Transverse colon (tissue), 4 donors: ENCODE results near the gene CDIPT. TPM values are rescaled to one million over a fixed set of nuclear protein-coding genes. Genes with fewer than 3 reads are reported as not detected.
A peak's percentile ranks its signal among the peaks of the same experiment; 100 is the strongest.

Source experiments
- DNase-seq: peaks from one replicate; pipeline ENCODE4 v3.0.0-alpha.2; 2019
- H3K27ac ChIP-seq, 4 donors: fragments of 200-600 bp; sonication (generic); 2 replicates each; pipeline ENCODE4 v1.5.1; 2016 to 2018; ENCODE audit warnings: inconsistent platforms in 4 of 4
- H3K27me3 ChIP-seq: fragments of 200-600 bp; sonication (generic); 2 replicates; pipeline ENCODE4 v1.5.1; 2017; ENCODE audit warnings: inconsistent platforms
- H3K36me3 ChIP-seq, 4 donors: fragments of 200-600 bp; sonication (generic); 2 replicates each; pipeline ENCODE4 v1.5.1; 2017 to 2019; ENCODE audit warnings: inconsistent platforms in 4 of 4
- H3K4me1 ChIP-seq, 4 donors: fragments of 200-600 bp; sonication (generic); 2 replicates each; pipeline ENCODE4 v1.5.1; 2017 to 2020; ENCODE audit warnings: inconsistent platforms in 4 of 4
- H3K4me3 ChIP-seq, 4 donors: fragments of 200-600 bp; sonication (generic); 1 replicate in 1 of 4; 2 replicates in 3 of 4; pipeline versions ENCODE4 v1.5.1 to v1.6.1; 2017 to 2019; ENCODE audit warnings: inconsistent platforms in 4 of 4
- H3K9me3 ChIP-seq, 2 donors: fragments of 200-600 bp; sonication (generic); 2 replicates each; pipeline ENCODE4 v1.5.1; 2017 to 2019; ENCODE audit warnings: inconsistent platforms in 2 of 2
- CTCF ChIP-seq, 5 experiments: fragments of 200-600 bp in 3 of 5; fragments of 450-650 bp in 2 of 5; sonication (generic) in 3 of 5; IDR thresholded peaks; 1 replicate in 2 of 5; 2 replicates in 3 of 5; pipeline ENCODE4 v1.5.1; 2016 to 2017; ENCODE audit warnings: antibody characterized with exemption in 5 of 5, inconsistent platforms in 3 of 5, mild to moderate bottlenecking in 2 of 5, moderate library complexity in 1 of 5
- EP300 ChIP-seq: sonication (generic); formaldehyde crosslinking; IDR thresholded peaks from one replicate; pipeline ENCODE4 v1.6.1; 2017; ENCODE audit warnings: antibody characterized with exemption, low read depth
- POLR2A ChIP-seq: fragments of 450-650 bp; IDR thresholded peaks from one replicate; pipeline ENCODE4 v1.6.1; 2016; ENCODE audit warnings: antibody characterized with exemption, mild to moderate bottlenecking, moderate library complexity
- POLR2AphosphoS5 ChIP-seq, 3 donors: sonication (generic); formaldehyde crosslinking; IDR thresholded peaks; one replicate each; pipeline ENCODE4 v1.6.1; 2016; ENCODE audit warnings: antibody characterized with exemption in 3 of 3
- WGBS, 2 donors: methylation state at CpG; one replicate each; pipeline ENCODE4 v1.1.5; 2018; ENCODE audit warnings: low coverage in 1 of 2; 5-methylcytosine and 5-hydroxymethylcytosine counted together
- in situ Hi-C, 4 donors: fragments of 200-750 bp; cut with MboI; loops; one replicate each; pipeline versions ENCODE4 v1.15.0 to v1.15.1; 2017; ENCODE audit warnings: low sequenced_read_pairs in 3 of 4, low pct_ligation_motif_present in 1 of 4, low pct_unique_long_range_greater_than_20kb in 1 of 4
- intact Hi-C: fragments of 100-400 bp; cut with DNase I; formaldehyde crosslinking; loops from one replicate; pipeline ENCODE4 v1.15.1; 2023; ENCODE audit warnings: low total_unique reads
- small RNA-seq, 4 donors: library from RNA; depleted of rRNA; stranded (forward); fragments of <200 nt; gene quantifications; one replicate each; pipeline ENCODE3, GENCODE V24; 2016
- total RNA-seq, 4 donors: library from RNA; depleted of rRNA; stranded (reverse); fragments of >200 nt; gene quantifications; one replicate each; pipeline ENCODE4 v1.1.0, GENCODE V29; 2016

The CDIPT gene
- total RNA-seq, 4 donors from 2014 or later: 58.5 to 139 (median 94.5) TPM

- peaks cover 42 to 77% (median 61%) of the 10 kb centered on the region in 4 donors for H3K4me1 ChIP-seq
- intact Hi-C loops: no loop called here
- TF ChIP-seq POLR2A (no peak), POLR2AphosphoS5 (IDR thresholded peaks at IDR 0.05) (no peak), CTCF (IDR thresholded peaks at IDR 0.05) (no peak), EP300 (no peak)
- peak overlapping the region in 2 of 4 donors; percentile 63 to 71 for H3K4me3 ChIP-seq
- 78% methylated on average over 13 of the region's 31 CpGs; no CpG with 5 or more reads in 1 of the 2 donors for WGBS, 2 donors
- no peaks in the 10 kb centered on the region for H3K9me3 ChIP-seq
- peak overlapping the region; percentile 93 to 98 (median 96) for H3K27ac ChIP-seq
- H3K27me3 ChIP-seq: no peaks in the 10 kb centered on the region
- DNase-seq: no peak
- in situ Hi-C loops: no loop called here
- no peaks in the 10 kb centered on the region for H3K36me3 ChIP-seq
These were observed 53.8 kb downstream of the CDIPT start for GRCh38 chr16:29809031-29809747.

Small RNA genes within 50 kb of the gene (small RNA-seq; reads per million reads assigned to genes)
- gene AC009133.6: 0 reads per million in 4 donors
- gene AC120114.4: 0 reads per million in 4 donors

Other genes starting within 250 kb of the CDIPT start
- gene SPN, start 200.0 kb downstream of the CDIPT start, total RNA-seq: 1 to 10 TPM in 2 of 4 donors, under 1 TPM in 2; 0.20 to 3.7 (median 1.1) TPM
- gene QPRT, start 184.0 kb downstream of the CDIPT start, total RNA-seq: 10 to 100 TPM; 14.3 to 65.8 (median 26.3) TPM
- gene C16orf54, start 117.2 kb downstream of the CDIPT start, total RNA-seq: 1 to 10 TPM in 3 of 4 donors, not detected in 1; 3.0 to 8.2 (median 3.8) TPM
- gene ZG16, start 85.0 kb downstream of the CDIPT start, total RNA-seq: 1,000 to 10,000 TPM in 1 of 4 donors, 100 to 1,000 TPM in 1, 10 to 100 TPM in 2; 73.4 to 1,268 (median 104) TPM
- gene KIF22, start 72.5 kb downstream of the CDIPT start, total RNA-seq: 100 to 1,000 TPM in 1 of 4 donors, 10 to 100 TPM in 3; 37.6 to 159 (median 59.5) TPM
- 100 to 1,000 TPM; 170 to 292 (median 233) TPM for gene MAZ, start 56.7 kb downstream of the CDIPT start, total RNA-seq
- gene PRRT2, start 51.0 kb downstream of the CDIPT start, total RNA-seq: 1 to 10 TPM in 3 of 4 donors, not detected in 1; 1.4 to 6.0 (median 1.9) TPM
- gene PAGR1, start 47.1 kb downstream of the CDIPT start, total RNA-seq: 10 to 100 TPM; 28.8 to 47.5 (median 32.3) TPM
- 100 to 1,000 TPM; 483 to 654 (median 553) TPM for gene MVP, start 42.8 kb downstream of the CDIPT start, total RNA-seq
- 1 to 10 TPM; 2.0 to 9.7 (median 6.3) TPM for gene SEZ6L2, start 36.3 kb upstream of the CDIPT start, total RNA-seq
- gene ASPHD1, start 37.3 kb upstream of the CDIPT start, total RNA-seq: 1 to 10 TPM in 2 of 4 donors, under 1 TPM in 1, not detected in 1; 0.40 to 1.2 (median 1.1) TPM
- 100 to 1,000 TPM in 1 of 4 donors, 10 to 100 TPM in 3; 40.3 to 110 (median 57.4) TPM for gene KCTD13, start 63.0 kb upstream of the CDIPT start, total RNA-seq
- 100 to 1,000 TPM; 149 to 210 (median 158) TPM for gene TMEM219, start 98.9 kb upstream of the CDIPT start, total RNA-seq
- gene TAOK2, start 110.6 kb upstream of the CDIPT start, total RNA-seq: 100 to 1,000 TPM in 1 of 4 donors, 10 to 100 TPM in 3; 54.6 to 103 (median 68.1) TPM
- gene HIRIP3, start 132.4 kb upstream of the CDIPT start, total RNA-seq: 10 to 100 TPM in 2 of 4 donors, 1 to 10 TPM in 2; 1.8 to 11.7 (median 8.8) TPM
- gene INO80E, start 133.0 kb upstream of the CDIPT start, total RNA-seq: 10 to 100 TPM; 65.6 to 94.3 (median 73.0) TPM
- gene DOC2A, start 147.8 kb upstream of the CDIPT start, total RNA-seq: 10 to 100 TPM in 1 of 4 donors, 1 to 10 TPM in 3; 7.2 to 28.8 (median 9.7) TPM
- gene C16orf92, start 160.0 kb upstream of the CDIPT start, total RNA-seq: not detected
- not detected for gene TLCD3B, start 168.0 kb upstream of the CDIPT start, total RNA-seq
- gene ALDOA, start 202.5 kb upstream of the CDIPT start, total RNA-seq: 1,000 to 10,000 TPM in 2 of 4 donors, 100 to 1,000 TPM in 2; 778 to 1,392 (median 1,174) TPM
- gene PPP4C, start 212.8 kb upstream of the CDIPT start, total RNA-seq: 10 to 100 TPM; 17.7 to 92.3 (median 74.3) TPM
- gene TBX6, start 228.7 kb upstream of the CDIPT start, total RNA-seq: 1 to 10 TPM in 1 of 4 donors, under 1 TPM in 1, not detected in 2; 0.82 to 2.2 TPM
- gene YPEL3, start 233.0 kb upstream of the CDIPT start, total RNA-seq: 100 to 1,000 TPM in 3 of 4 donors, 10 to 100 TPM in 1; 90.8 to 154 (median 125) TPM